H1 (cell line): ENCODE results near the gene SLC45A1. TPM values are rescaled to one million over a fixed set of nuclear protein-coding genes. Genes with fewer than 3 reads are reported as not detected.

Experiments used
- CTCF ChIA-PET: fragments of 300-600 bp; sonication (Branson Sonifier 250); formaldehyde crosslinking; loops from one replicate; lab custom pipeline; 2021; ENCODE audit not compliant: partially characterized antibody; lab: Charles Lee
- POLR2A ChIA-PET: fragments of 300-600 bp; sonication (Branson Sonifier 250); formaldehyde crosslinking; loops from one replicate; lab custom pipeline; 2021; ENCODE audit warnings: inconsistent platforms; ENCODE audit not compliant: partially characterized antibody; lab: Charles Lee
- DNase-seq, 2 experiments: peaks; one replicate each; pipeline versions ENCODE4 v3.0.0 to v3.0.0-alpha.2; 2010 to 2022; ENCODE audit warnings: low spot score in 2 of 2, low read depth in 1 of 2, mixed read lengths in 1 of 2
- FAIRE-seq: peaks from 2 replicates; lab custom pipeline; 2011; peaks lifted over from hg19 to GRCh38; lab: Jason Lieb, UNC
- H2AFZ ChIP-seq: 2 replicates; pipeline ENCODE4 v1.8.1; 2012; ENCODE audit warnings: low read length, inconsistent platforms
- H2AK5ac ChIP-seq: 2 replicates; pipeline ENCODE4 v1.6.1; 2013; ENCODE audit warnings: low read depth, low read length
- H2BK120ac ChIP-seq: replicated peaks from 2 replicates; pipeline ENCODE3; 2013; ENCODE audit warnings: low read depth, low read length, inconsistent platforms
- H2BK12ac ChIP-seq: 2 replicates; pipeline ENCODE4 v1.6.1; 2013; ENCODE audit warnings: low read depth, low read length
- H2BK15ac ChIP-seq: 2 replicates; pipeline ENCODE4 v1.6.1; 2013; ENCODE audit warnings: low read length
- H2BK20ac ChIP-seq: 2 replicates; pipeline ENCODE4 v1.6.1; 2013; ENCODE audit warnings: low read length
- H2BK5ac ChIP-seq: 2 replicates; pipeline ENCODE4 v1.6.1; 2013; ENCODE audit warnings: low read depth, low read length
- H3K14ac ChIP-seq: 2 replicates; pipeline ENCODE4 v1.6.1; 2013; ENCODE audit warnings: inconsistent platforms; ENCODE audit not compliant: insufficient read length
- H3K18ac ChIP-seq: 2 replicates; pipeline ENCODE4 v1.6.1; 2013; ENCODE audit warnings: low read length; ENCODE audit errors: extremely low read depth
- H3K23ac ChIP-seq: 2 replicates; pipeline ENCODE4 v1.6.1; 2013; ENCODE audit warnings: inconsistent platforms; ENCODE audit not compliant: insufficient read length
- H3K23me2 ChIP-seq: 2 replicates; pipeline ENCODE4 v1.6.1; 2013; ENCODE audit warnings: low read depth, low read length
- H3K27ac ChIP-seq: 2 replicates; pipeline ENCODE4 v1.6.1; 2011; ENCODE audit warnings: low read depth, low read length, inconsistent platforms
- H3K27me3 ChIP-seq, 4 experiments: replicated peaks in 1 of 4; 1 replicate in 1 of 4; 2 replicates in 3 of 4; pipeline versions ENCODE4 v1.6.1 to v1.8.1; 2011 to 2013; ENCODE audit warnings: low read length in 3 of 4, mild to moderate bottlenecking in 3 of 4, inconsistent platforms in 2 of 4, mixed read lengths in 2 of 4, moderate library complexity in 1 of 4; ENCODE audit not compliant: control insufficient read depth in 3 of 4, insufficient read depth in 3 of 4; ENCODE audit errors: extremely low read depth in 1 of 4
- H3K36me3 ChIP-seq, 4 experiments: 2 replicates each; pipeline versions ENCODE4 v1.6.1 to v1.8.1; 2011 to 2013; ENCODE audit warnings: mild to moderate bottlenecking in 4 of 4, low read length in 3 of 4, moderate library complexity in 2 of 4, control low read depth in 1 of 4, inconsistent platforms in 1 of 4; ENCODE audit not compliant: insufficient read depth in 4 of 4, control insufficient read depth in 2 of 4
- H3K4ac ChIP-seq: replicated peaks from 2 replicates; pipeline ENCODE3; 2013; ENCODE audit warnings: low read length, low read depth, mixed read lengths, inconsistent platforms; ENCODE audit not compliant: insufficient read length
- H3K4me1 ChIP-seq, 4 experiments: replicated peaks in 1 of 4; 1 replicate in 1 of 4; 2 replicates in 3 of 4; pipeline versions ENCODE4 v1.6.1 to v1.8.1; 2011 to 2013; ENCODE audit warnings: low read length in 3 of 4, inconsistent platforms in 2 of 4, mixed read lengths in 1 of 4; ENCODE audit not compliant: insufficient read depth in 4 of 4, control insufficient read depth in 3 of 4
- H3K4me2 ChIP-seq, 2 experiments: 2 replicates each; pipeline versions ENCODE4 v1.6.1 to v1.8.1; 2011 to 2013; ENCODE audit warnings: low read depth in 2 of 2, low read length in 2 of 2, control low read depth in 1 of 2, inconsistent platforms in 1 of 2, mild to moderate bottlenecking in 1 of 2; ENCODE audit not compliant: insufficient read depth in 1 of 2
- H3K4me3 ChIP-seq, 4 experiments: fragments of 200-600, 300-600 bp in 1 of 4; sonication (generic), shearing (Covaris generic), sonication (Bioruptor Twin) in 1 of 4; 2 replicates each; pipeline versions ENCODE4 v1.5.1 to v1.8.1; 2011 to 2016; ENCODE audit warnings: low read length in 4 of 4, low read depth in 3 of 4, control low read depth in 2 of 4, inconsistent platforms in 2 of 4, mild to moderate bottlenecking in 2 of 4, mixed read lengths in 1 of 4, moderate library complexity in 1 of 4; ENCODE audit not compliant: insufficient read depth in 2 of 4; ENCODE audit errors: extremely low read depth in 1 of 4
- H3K56ac ChIP-seq: replicated peaks from 2 replicates; pipeline ENCODE3; 2013; ENCODE audit warnings: low read depth, mild to moderate bottlenecking, mixed read lengths, low read length, inconsistent platforms; ENCODE audit not compliant: insufficient read length
- H3K79me1 ChIP-seq: 2 replicates; pipeline ENCODE4 v1.6.1; 2013; ENCODE audit warnings: low read depth, low read length, control low read depth
- H3K79me2 ChIP-seq, 2 experiments: 2 replicates each; pipeline versions ENCODE4 v1.6.1 to v1.8.1; 2012 to 2013; ENCODE audit warnings: low read length in 2 of 2, mild to moderate bottlenecking in 2 of 2, inconsistent platforms in 1 of 2; ENCODE audit not compliant: insufficient read depth in 2 of 2, control insufficient read depth in 1 of 2
- H3K9ac ChIP-seq, 4 experiments: replicated peaks in 1 of 4; 1 replicate in 1 of 4; 2 replicates in 3 of 4; pipeline versions ENCODE4 v1.6.1 to v1.8.1; 2011 to 2013; ENCODE audit warnings: low read depth in 3 of 4, low read length in 3 of 4, control low read depth in 2 of 4, mild to moderate bottlenecking in 2 of 4, moderate library complexity in 2 of 4, inconsistent platforms in 1 of 4; ENCODE audit errors: extremely low read depth in 1 of 4
- H3K9me3 ChIP-seq, 2 experiments: 2 replicates each; pipeline versions ENCODE4 v1.6.1 to v1.8.1; 2012 to 2013; ENCODE audit warnings: mild to moderate bottlenecking in 2 of 2, moderate library complexity in 2 of 2, control low read depth in 1 of 2, inconsistent platforms in 1 of 2, low read depth in 1 of 2, low read length in 1 of 2, mixed read lengths in 1 of 2; ENCODE audit not compliant: insufficient read depth in 2 of 2
- H4K20me1 ChIP-seq, 2 experiments: replicated peaks in 1 of 2; 2 replicates each; pipeline versions ENCODE3 to v1.8.1; 2011 to 2013; ENCODE audit warnings: inconsistent platforms in 2 of 2, low read length in 2 of 2, mild to moderate bottlenecking in 1 of 2; ENCODE audit not compliant: insufficient read depth in 2 of 2, control insufficient read depth in 1 of 2
- H4K5ac ChIP-seq: 2 replicates; pipeline ENCODE4 v1.6.1; 2013; ENCODE audit warnings: low read length, low read depth, mixed read lengths, inconsistent platforms; ENCODE audit not compliant: insufficient read length
- H4K8ac ChIP-seq: 2 replicates; pipeline ENCODE4 v1.8.0; 2013; ENCODE audit warnings: mild to moderate bottlenecking, moderate library complexity, low read length, inconsistent platforms; ENCODE audit not compliant: insufficient read depth; ENCODE audit errors: extremely low read depth
- H4K91ac ChIP-seq: replicated peaks from 2 replicates; pipeline ENCODE3; 2013; ENCODE audit warnings: low read length, mixed read lengths, inconsistent platforms; ENCODE audit not compliant: insufficient read length
- MAFK ChIP-seq: IDR thresholded peaks from 2 replicates; pipeline ENCODE4 v1.6.1; 2012; ENCODE audit warnings: low read depth, mild to moderate bottlenecking, improper control_type of control experiment, low read length
- PHF8 ChIP-seq: fragments of 200-600 bp; sonication (generic); conservative IDR thresholded peaks from 2 replicates; pipeline ENCODE4 v1.7.1; 2012; ENCODE audit warnings: low read depth, mild to moderate bottlenecking, inconsistent platforms, low read length, moderate library complexity
- WGBS, 2 experiments: shearing (Covaris generic) in 1 of 2; methylation state at CpG; one replicate each; pipeline versions ENCODE4 v1.1.6 to v1.1.7; 2013 to 2015; ENCODE audit warnings: low lambda C conversion rate in 2 of 2, mixed read lengths in 2 of 2, inconsistent platforms in 1 of 2, low coverage in 1 of 2, missing lambda C conversion rate in 1 of 2; ENCODE audit not compliant: insufficient replicate concordance in 2 of 2, insufficient coverage in 1 of 2, insufficient read length in 1 of 2; ENCODE audit errors: extremely low coverage in 1 of 2, missing lambda C conversion rate in 1 of 2; 5-methylcytosine and 5-hydroxymethylcytosine counted together
- polyA plus RNA-seq, 7 experiments: library from polyadenylated mRNA; depleted of rRNA in 3 of 7; stranded (reverse) in 5 of 7; unstranded in 2 of 7; fragments of >200 nt in 5 of 7; fragments of 200-250 nt in 2 of 7; gene quantifications; 1 replicate in 5 of 7; 2 replicates in 1 of 7; 4 replicates in 1 of 7; pipeline versions ENCODE4 v1.2.1 to v1.2.3, GENCODE V29; 2011 to 2013; ENCODE audit warnings: missing spikeins in 2 of 7, mixed read lengths in 2 of 7
- total RNA-seq: library from RNA; stranded (reverse); fragmentation: NEBNext Ultra II Directional; extraction: Animal tissue kit (Norgen Biotek cat#: 25700); gene quantifications from 2 replicates; pipeline ENCODE4 v1.2.1, GENCODE V29; 2021
- TF ChIP-seq, protein P1 (sequence below): IDR thresholded peaks from 2 replicates; pipeline ENCODE4 v1.6.1; 2011; ENCODE audit warnings: low read depth, mild to moderate bottlenecking, low read length; ENCODE audit not compliant: insufficient read depth

The SLC45A1 gene
- total and polyA plus RNA-seq, 2 of the 8 experiments (the other 6 are each of a cell fraction or from before 2014, with no cell fraction given): 1.0 to 1.7 TPM

DNA sequence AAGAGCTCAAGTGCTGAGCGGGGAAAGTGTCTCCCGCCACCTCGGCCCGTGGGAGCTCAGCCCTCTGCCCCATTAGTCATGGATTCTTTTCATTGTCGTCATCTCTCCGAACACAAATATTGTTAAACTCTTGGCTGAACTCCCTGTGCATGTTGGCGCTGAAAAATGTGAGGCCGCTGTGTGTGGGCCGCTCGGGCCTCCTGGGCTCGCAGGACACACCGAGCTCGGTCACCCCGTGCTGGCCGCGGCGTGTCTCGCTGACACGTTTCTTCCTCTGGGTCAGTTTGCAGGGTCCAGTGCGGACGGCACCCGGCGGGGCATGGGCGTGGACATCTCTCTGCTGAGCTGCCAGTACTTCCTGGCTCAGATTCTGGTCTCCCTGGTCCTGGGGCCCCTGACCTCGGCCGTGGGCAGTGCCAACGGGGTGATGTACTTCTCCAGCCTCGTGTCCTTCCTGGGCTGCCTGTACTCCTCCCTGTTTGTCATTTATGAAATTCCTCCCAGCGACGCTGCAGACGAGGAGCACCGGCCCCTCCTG lies 25.6 kb downstream of the SLC45A1 start:
- ChIA-PET CTCF (interaction anchor here (0.5 to 6.9 kb wide), 7 partner anchors 7 to 418 kb away, joined by 3 to 29 read pairs (median 3); no protein-coding TSS in a partner anchor), POLR2A (interaction anchor here (0.6 to 0.9 kb wide), 2 partner anchors 13 to 37 kb away, joined by 3 read pairs; no protein-coding TSS in a partner anchor)
- no peak overlapping the region for H3K27ac ChIP-seq
- H3K4ac ChIP-seq: no peak overlapping the region
- H2BK120ac ChIP-seq: no peak overlapping the region
- DNase-seq (no peak), FAIRE-seq (no peak)
- no peak overlapping the region for H2BK5ac ChIP-seq
- no peak overlapping the region; the same call in 1 of the 2 replicates for H3K18ac ChIP-seq
- no peak overlapping the region for H3K4me2 ChIP-seq
- H4K8ac ChIP-seq: no peak overlapping the region
- 96% methylated on average over 29 of the region's 32 CpGs; no CpG with 5 or more reads in 1 of the 2 experiments for WGBS, 2 experiments
- TF ChIP-seq, protein P1, sequence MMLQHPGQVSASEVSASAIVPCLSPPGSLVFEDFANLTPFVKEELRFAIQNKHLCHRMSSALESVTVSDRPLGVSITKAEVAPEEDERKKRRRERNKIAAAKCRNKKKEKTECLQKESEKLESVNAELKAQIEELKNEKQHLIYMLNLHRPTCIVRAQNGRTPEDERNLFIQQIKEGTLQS: no peak
- TF ChIP-seq PHF8: no peak
- TF ChIP-seq MAFK: no peak
- H2BK15ac ChIP-seq: no peak overlapping the region
- H3K9ac ChIP-seq: no peak overlapping the region
- no peak overlapping the region for H4K5ac ChIP-seq
- H3K79me2 ChIP-seq: no peaks in the 10 kb centered on the region
- H2BK12ac ChIP-seq: no peak overlapping the region
- H2AFZ ChIP-seq: no peak overlapping the region
- no peak overlapping the region for H3K23ac ChIP-seq
- H2AK5ac ChIP-seq: no peak overlapping the region
- H2BK20ac ChIP-seq: no peak overlapping the region
- peaks cover 0 to under 1% (median 0%) of the 10 kb centered on the region in 4 experiments; a peak in 1 of 7 replicates for H3K4me1 ChIP-seq
- H3K23me2 ChIP-seq: peaks cover 9% of the 10 kb centered on the region; the same call in 1 of the 2 replicates
- H3K27me3 ChIP-seq: no peaks in the 10 kb centered on the region
- no peak overlapping the region for H3K4me3 ChIP-seq
- no peaks in the 10 kb centered on the region for H3K79me1 ChIP-seq
- H3K9me3 ChIP-seq: no peaks in the 10 kb centered on the region
- H3K56ac ChIP-seq: no peak overlapping the region
- no peak overlapping the region for H3K14ac ChIP-seq
- H4K20me1 ChIP-seq: peaks cover 0 to 4% of the 10 kb centered on the region in 2 experiments
- no peak overlapping the region for H4K91ac ChIP-seq
- H3K36me3 ChIP-seq: no peaks in the 10 kb centered on the region
